Left lobe of liver (tissue), 2 donors: Measurements from ENCODE around the gene GET3. TPM values are rescaled to one million over a fixed set of nuclear protein-coding genes. Genes with fewer than 3 reads are reported as not detected.

Experiments used
- ATAC-seq: fragments of 200-7000 bp; cut with Tn5 transposase; one replicate; pipeline ENCODE4 v1.9.1; 2020; ENCODE audit warnings: mild to moderate bottlenecking, moderate library complexity
- DNase-seq: peaks from one replicate; pipeline ENCODE4 v3.0.0-alpha.2; 2020; ENCODE audit warnings: low spot score
- total RNA-seq: library from RNA; stranded (reverse); gene quantifications from one replicate; pipeline ENCODE4 v1.2.1, GENCODE V29; 2021
- donor health status: DM: no; HTN: no; CAD: no; lungs with moderate emphysema.
- donor health status: DM: no; HTN: yes; CAD: no.

Gene GET3
- total RNA-seq, 1 donor from 2014 or later = 23.0 TPM

DNA sequence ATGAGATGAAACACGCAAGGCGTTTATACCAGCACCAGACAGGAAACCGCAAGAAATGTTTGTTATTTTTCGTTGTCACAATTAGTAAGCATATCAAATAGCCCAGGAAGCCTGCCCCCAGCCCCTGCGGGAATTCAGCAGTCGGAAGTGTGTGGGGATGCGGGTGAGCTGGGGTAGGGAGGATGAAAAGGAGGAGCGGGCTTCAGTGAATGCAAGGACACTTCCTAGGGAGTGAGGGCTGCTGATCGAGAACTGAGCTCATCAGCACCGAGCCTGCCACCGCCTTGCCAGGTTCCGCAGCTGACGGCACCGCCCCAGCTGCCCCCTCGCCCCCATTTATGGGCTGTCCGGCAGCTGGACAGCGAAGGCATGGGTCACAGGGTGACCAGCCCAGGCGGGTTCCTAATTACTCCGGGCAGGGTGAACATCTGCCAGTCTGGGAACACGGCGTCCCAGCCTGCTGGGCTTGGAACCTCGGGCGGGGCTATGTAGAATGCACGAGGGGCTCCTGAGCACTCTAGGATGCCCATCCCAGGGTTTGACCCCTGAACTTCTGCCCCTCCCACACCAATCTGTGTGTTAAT is 12.7 kb downstream of the GET3 start:
- DNase-seq = no peak
- ATAC-seq = no peak

DNA sequence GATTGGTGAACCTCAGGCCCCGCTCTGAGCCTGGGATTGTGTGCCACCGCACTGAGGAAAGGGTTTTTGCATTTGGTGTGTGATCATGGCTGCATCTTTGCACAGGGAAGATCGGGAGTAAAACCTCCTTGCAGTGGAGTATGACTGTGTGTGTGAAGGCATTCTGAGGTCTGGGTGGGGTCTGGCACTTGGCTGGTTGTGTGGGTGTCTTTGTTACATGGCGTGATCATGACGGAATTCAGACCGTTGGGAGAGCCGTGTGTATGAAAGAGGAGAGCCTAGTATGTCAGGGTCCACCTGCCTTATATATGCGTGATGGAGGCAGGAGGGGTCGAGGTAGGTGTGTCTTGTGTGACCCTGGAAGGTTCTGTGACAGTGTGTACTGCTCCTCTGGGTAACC is 13.6 kb downstream of the GET3 start:
- no peak for ATAC-seq
- no peak for DNase-seq

DNA sequence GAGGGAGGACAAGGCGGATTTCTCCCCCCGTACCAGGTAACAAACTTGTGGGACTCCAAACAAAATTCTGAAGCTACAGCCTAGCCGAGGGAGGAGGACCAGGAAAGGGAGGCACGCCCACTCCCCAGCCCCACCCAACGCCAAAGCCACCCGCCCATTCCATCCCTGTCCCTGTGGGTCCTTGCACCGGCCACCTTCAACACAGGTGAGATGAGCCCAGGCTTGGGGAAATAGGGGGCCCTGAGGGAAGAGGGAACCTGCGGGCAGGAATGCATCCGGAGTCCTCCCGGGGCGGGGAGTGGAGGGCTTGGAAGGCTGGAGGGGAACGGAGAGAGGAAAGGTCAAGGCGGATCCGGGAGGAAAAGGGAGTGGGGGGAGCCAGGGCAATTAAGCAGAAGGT is 14.3 kb downstream of the GET3 start, which contains the start of gene BEST2:
TSS of gene BEST2 (plus strand) at position 157 of the 400 bp plus-strand sequence. CDS start 802 bp downstream, outside the sequence.
- ATAC-seq = no peak
- no peak for DNase-seq

DNA sequence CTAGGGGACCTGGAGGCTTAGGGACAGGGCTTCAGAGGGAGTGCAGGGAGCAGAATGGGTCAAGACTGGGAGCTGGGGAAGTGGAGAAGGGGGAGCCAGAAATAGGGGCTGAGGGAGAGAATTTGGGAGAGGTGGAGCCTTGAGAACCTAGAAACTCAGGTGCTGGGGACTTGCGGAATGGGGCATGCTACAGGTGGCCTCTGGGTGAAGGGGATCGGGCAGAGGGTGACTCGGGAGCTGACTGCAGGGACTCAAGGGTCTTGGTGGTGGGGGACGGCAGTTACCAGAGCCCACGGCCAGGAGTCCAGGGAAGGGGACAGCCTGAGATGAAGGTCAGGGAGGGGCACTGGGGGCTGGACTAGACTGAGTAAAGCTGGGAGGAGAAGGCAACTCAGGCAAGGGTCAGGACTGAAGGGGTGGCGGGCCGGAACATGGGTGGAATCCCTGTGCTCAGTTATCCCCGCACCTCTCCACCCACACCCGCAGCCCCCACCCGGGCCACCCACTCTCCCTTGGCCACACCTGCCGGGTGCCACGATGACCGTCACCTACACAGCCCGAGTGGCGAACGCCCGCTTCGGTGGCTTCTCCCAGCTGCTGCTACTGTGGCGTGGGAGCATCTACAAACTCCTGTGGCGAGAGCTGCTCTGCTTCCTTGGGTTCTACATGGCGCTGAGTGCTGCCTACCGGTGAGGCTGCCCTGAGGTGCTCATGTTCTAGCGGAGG is 14.9 kb downstream of the GET3 start:
- no peak for ATAC-seq
- DNase-seq = no peak

DNA sequence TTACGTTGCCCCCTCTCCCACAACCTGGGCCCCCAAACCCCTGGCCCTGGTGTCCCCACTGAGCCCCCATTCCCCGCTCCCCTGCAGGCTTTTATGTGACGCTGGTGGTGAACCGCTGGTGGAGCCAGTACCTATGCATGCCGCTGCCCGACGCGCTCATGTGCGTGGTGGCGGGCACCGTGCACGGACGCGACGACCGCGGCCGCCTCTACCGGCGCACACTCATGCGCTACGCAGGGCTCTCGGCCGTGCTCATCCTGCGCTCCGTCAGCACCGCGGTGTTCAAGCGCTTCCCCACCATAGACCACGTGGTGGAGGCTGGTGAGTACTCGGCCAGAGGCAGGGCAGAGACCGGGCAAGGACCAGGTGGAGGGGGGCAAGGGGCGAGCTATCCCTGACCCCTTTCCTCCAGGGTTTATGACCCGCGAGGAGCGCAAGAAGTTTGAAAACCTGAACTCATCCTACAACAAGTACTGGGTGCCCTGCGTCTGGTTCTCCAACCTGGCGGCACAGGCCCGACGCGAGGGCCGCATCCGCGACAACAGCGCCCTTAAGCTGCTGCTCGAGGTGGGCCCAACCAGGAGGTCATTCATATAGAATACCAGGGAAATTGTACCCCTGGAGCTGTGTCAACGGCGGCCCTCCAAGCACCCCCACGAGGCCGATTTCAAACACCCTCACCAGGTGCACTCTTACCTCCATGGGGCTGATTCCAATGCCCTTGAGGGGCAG is 17.3 kb downstream of the GET3 start:
- DNase-seq = no peak
- no peak for ATAC-seq

DNA sequence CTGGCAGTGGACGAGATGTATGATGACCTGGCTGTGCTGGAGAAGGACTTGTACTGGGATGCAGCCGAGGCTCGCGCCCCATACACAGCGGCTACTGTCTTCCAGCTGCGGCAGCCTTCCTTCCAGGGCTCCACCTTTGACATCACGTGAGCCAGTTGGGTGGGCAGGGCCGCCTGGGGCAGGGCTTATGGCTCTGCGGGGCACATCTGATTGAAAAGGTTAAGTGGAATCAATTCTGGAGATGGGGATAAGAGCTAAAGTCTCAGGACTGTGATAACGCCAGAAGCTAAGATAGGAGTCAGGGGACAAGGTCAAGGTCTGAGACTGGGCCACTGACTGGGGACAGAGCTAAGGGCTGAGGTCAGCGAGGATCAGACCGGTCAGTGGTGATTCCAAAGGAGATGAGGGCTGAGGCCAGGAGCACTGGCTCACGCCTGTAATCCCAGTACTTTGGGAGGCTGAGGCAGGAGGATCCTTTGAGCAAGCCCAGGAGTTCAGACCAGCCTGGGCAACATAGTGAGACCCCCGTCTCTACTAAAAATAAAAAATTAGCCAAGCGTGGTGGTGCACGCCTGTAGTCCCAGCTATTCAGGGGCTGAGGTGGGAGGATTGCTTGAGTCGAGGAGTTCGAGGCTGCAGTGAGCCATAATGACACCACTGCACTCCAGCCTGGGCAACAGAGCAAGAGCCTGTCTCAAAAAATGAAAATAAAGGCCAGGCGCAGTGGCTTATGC is 19.0 kb downstream of the GET3 start:
- DNase-seq = no peak
- no peak for ATAC-seq

DNA sequence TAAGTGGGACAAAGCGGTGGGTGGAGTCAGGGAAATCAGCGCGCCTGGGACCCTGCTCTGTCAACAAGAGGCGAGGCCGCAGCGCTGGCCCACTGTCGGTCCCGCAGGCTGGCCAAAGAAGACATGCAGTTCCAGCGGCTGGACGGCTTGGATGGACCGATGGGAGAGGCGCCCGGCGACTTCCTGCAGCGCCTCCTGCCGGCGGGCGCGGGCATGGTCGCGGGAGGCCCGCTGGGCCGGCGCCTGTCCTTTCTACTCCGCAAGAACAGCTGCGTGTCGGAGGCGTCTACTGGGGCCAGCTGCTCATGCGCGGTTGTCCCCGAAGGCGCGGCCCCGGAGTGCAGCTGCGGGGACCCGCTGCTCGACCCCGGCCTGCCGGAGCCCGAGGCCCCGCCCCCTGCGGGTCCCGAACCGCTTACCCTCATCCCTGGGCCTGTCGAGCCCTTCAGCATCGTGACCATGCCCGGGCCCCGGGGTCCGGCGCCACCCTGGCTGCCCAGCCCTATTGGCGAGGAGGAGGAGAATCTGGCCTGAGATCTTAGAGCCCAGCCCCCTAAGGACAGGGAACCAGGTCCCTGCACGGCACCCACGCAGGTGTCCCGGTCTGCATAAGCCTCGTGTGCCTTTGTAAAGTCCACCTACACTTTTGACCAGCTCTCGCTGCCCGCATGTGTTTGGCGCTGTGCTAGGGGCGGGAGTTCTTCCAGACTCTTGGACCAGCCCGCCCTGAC is 20.4 kb downstream of the GET3 start:
- ATAC-seq = peak; percentile 95
- DNase-seq = peak; percentile 78

DNA sequence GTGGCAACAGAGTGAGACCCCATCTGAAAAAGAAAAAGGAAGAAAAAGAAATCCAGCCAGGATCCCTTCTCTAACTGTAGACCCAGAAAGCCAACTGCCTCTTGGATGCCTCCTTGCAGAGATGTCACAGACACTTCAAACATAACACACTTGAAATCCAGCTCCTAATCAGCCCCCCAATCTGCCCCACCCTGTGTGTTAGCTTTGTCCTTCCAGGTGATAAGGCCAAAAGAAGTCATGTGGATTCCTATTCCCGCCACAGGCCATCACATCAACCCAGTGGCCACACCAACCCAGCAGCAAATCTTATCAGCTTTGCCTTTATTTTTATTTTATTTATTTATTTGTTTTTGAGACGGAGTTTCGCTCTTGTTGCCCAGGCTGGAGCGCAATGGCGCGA is 22.4 kb downstream of the GET3 start:
- DNase-seq (no peak), ATAC-seq (no peak)

DNA sequence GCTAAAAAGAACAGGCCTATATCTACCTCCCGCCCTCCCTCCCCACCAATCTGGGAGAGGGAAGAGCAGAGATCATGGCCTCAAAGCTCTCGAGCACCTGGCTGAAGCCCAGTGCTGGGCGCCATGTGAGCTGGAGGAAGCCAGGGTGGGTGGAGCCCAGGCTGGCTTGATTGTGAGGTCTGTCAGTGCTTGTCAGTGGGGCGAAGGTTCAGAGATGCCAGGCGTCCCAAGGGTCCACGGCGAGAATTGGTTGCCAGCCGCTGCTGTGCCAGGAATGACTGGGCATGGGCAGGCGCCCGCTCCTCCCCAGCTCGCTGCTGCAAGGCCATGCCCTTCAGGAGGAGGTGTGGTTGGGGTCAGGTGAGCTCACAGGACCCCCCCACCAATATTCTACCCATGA is 25.8 kb downstream of the GET3 start:
- ATAC-seq = peak; percentile 85
- DNase-seq = peak; percentile 77

DNA sequence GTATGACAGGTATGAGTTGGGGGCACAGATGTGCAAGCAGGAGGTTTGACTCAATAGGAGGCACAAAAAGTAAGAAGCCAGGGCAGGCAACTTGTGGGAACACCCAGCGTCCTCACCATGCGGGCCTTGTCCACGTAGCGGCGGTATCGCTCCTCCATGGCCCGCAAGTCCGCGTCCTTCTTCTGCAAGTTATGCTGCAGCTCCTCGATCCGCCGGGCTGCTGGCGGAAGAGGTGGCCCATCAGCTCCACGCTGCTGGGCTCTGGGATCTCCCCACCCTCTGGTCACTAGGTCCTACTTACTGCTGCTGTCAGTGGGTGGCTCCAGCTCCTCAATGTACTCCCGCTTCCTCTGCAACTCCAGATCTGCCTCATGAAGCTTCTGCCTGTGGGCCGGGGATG is 27.4 kb downstream of the GET3 start:
- ATAC-seq (no peak), DNase-seq (no peak)

DNA sequence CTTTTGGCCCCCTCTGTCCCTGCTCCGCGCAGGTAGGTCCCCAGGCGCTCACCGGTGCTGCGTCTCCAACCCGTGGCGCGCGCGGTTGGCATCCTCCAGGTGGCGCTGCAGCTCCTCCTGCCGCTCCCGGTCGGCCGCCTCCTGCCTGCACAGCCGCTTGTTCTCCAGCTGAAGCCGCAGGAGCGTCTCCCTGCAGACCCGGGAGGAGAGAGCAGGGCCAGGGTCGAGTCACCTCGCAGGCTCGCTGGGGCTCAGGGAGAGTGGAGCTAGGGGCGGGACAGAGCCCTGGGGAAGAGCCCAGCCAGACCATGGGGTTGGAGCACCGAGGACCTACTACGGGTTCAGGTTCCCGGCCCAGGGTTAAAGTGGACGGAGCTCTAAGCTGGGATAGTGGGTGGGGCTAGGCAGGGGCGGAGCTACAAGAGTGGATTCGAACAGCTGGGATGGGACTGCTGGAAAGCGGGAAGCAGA is 28.8 kb downstream of the GET3 start:
- ATAC-seq (no peak), DNase-seq (no peak)

DNA sequence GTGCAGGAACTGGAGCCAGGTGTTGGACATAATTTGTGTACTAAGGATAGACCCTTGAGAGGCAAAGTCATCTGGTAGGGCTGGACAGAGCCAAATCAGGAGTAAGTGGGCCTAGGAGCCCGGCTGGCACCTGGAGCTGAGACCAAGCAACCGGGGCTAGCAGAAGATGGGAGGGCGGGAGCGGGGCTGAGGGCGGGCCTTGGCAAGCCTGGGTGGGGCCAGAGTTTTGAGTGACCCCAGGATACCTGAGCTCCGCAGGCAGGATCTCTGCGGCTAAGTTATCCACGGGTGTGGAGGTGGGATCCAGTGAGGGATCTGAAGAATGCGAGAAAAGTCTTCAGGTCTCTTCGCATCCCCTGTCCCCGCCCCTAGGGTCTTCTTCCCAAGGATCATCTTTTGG is 29.9 kb downstream of the GET3 start:
- ATAC-seq (no peak), DNase-seq (no peak)

DNA sequence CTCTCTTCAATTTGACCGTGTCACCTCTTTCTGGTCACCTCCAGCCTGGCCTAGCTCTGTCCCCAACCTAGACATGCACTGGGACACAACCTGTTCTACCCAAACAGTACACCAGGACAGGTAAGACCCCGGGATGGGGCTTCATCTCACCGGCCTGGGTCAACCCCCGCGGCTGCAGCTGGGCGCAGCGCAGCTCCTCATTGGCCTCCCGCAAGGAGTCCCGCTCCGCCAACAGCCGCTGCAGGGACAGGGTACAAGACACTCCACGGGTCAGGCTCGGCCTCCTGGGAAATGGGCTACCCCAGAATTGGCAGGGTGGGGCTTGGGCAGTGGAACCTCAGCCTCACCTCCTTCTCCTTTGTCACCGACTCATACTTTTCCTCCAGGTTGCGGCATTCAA is 30.4 kb downstream of the GET3 start:
- DNase-seq (no peak), ATAC-seq (no peak)

DNA sequence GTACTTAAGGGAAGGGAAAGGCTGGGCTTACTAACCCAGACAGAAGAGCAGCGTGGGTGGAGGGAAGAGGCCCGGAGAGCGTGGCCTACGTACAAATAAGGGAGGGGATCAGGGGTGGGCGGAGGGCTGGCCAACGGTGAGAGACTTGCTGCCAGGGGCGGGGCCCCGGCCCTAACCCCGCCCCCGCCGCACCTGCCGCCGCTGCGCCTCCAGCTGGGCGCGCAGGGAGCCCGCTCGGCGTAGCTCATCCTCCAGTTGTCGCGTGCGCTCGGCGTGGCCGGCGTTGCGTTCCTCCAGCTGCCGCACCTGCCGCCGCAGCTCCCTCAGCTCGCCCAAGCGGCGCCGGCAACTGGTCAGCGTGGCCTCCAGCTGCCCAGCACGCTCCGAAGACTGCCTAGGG is 32.4 kb downstream of the GET3 start:
- no peak for DNase-seq

DNA sequence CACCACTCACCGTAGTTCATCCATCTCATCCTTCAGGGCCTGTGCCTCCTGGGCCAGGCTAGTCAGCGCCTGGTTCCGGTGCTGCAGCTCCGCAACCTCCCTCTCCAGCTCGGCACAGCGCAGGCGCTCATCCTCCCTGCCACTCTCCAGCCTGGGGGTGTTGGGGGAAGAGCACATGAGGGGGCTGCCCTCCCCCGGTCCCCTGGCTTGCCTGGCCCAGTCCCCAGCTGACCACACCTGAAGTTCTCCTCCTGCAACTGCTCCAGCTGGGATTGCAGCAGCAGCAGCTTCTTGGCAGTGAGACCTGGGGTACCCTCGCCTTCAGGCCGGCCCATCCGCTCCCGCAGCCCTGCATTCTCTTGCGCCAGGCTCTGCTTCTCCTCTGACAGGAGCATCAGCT is 33.6 kb downstream of the GET3 start:
- ATAC-seq = no peak
- DNase-seq = no peak

More for the DNA sequence above, 32.4 kb downstream of the GET3 start:
- no peak for ATAC-seq

DNA sequence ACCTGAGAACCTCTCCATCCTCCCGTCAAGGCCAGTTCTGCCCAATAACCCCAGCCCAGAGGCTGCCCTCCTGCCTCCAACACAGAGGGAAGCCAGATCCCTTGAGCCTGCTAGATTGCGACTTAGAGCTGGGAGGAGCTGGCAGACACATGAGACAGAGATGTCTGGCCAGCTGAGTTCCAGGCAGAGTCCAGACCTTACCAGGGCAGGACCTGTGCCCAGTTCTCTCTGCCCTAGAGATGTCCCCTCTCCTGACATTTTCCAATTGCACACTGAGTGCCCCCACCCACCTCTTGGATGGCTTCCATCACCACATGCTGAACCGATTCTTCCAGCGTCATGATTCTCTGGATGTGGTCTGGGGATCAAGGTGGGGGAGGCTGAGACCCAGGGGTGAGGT is 35.0 kb downstream of the GET3 start:
- no peak for DNase-seq
- ATAC-seq = no peak

DNA sequence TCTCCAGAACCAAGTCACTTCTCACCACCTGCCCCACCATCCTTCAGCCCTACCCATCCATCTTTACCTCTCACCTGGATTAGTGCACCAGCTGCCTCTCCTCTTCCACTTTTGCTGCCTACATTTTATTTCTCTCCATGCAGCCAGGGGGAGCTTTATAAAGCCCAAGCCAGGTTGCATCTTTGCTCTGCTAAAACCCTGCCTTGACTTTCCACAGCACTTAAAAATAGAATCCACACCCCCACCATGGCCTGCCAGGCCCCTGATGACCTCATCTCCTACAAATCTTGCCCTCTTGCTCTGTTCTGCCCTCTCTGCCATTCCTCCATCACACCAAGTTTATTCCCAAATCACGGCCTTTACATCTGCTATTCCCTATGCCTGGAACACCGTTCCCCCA is 36.3 kb downstream of the GET3 start:
- DNase-seq (no peak), ATAC-seq (no peak)

DNA sequence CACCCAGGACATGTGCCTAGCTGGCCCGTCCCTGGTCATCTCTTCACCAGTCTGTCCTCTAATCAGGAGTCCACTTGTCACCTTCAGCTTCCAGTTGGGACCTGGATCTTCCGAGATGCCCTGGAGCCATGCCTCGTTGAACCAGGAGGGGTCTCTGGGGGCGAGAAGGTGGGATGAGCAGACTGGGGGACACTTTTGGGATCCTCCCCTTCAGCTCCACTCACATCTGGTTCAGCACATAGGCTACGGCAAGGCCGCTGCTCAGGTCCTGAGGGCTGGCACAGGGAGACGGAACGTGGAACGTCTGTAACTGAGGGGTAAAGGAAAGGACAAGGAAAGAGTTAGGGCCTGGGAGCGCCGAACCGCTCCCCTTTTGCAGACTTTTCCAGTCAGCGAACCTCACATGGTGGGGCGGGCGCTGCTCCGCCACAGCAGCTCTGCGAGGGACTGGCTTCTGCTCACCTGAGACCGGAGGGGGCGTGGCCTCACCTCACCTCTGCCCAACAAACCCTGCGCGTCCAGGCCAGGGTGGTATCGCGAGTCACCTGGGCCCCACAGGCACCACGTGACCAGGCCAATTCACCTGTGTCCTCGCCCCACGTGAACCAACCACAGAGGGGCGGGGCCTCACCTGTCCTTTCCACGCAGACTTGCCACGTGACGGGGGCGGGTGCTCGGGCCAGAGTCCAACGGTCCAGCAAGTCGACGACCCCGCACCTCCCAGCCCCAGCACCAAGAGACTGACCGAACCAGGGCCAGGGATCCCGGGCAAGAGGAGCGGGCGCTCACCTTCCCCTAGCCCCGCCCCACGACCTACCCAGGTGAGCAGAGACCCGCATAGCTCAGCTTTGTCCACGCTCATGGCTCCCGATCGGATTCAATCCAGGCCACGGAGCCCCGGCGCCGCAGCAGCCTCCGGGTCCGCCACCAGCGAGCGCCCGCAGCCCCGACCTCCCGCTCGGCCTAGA is 37.6 kb downstream of the GET3 start, which contains the start of gene HOOK2:
TSS of gene HOOK2 (minus strand) at position 965 of the 968 bp plus-strand sequence. CDS start at position 862, 103 bp downstream.
- peak; percentile 43 for ATAC-seq

More for the DNA sequence above, 37.6 kb downstream of the GET3 start, which contains the start of gene HOOK2:
- DNase-seq = peak; percentile 89
